Measurements from ENCODE around the gene RHOD. TPM values are rescaled to one million over a fixed set of nuclear protein-coding genes. Genes with fewer than 3 reads are reported as not detected.

RHOD gene
- total RNA-seq, 1 donor from 2014 or later: 67.6 TPM

Small RNA genes within 50 kb of the gene (microRNA-seq; reads per million reads assigned to microRNA genes)
- gene MIR6860 (ENCODE audit: borderline number of aligned reads): not detected

Other genes with a start within 250 kb of the RHOD start
- gene RCE1, start 213.4 kb upstream of the RHOD start, total RNA-seq: 6.5 TPM
- gene LRFN4, start 199.8 kb upstream of the RHOD start, total RNA-seq: 17.2 TPM
- gene PC, start 98.5 kb upstream of the RHOD start, total RNA-seq: 5.2 TPM
- gene C11orf86, start 81.5 kb upstream of the RHOD start, total RNA-seq: not detected
- gene SYT12, start 33.7 kb upstream of the RHOD start, total RNA-seq: 0.37 TPM
- 37.5 TPM for gene KDM2A, start 62.4 kb downstream of the RHOD start, total RNA-seq
- gene GRK2, start 209.6 kb downstream of the RHOD start, total RNA-seq: 56.8 TPM
- 13.1 TPM for gene ANKRD13D, start 232.5 kb downstream of the RHOD start, total RNA-seq
- 18.7 TPM for gene SSH3, start 246.7 kb downstream of the RHOD start, total RNA-seq